B cell (primary cell): ENCODE results near the gene ZNF326. TPM values are rescaled to one million over a fixed set of nuclear protein-coding genes. Genes with fewer than 3 reads are reported as not detected.
"Not testable (repeated sequence)": the region's sequence is repeated elsewhere in the genome, so short reads cannot be mapped to it uniquely, and the experiment has no call there.

ENCODE experiments used
- ATAC-seq: fragments of 200-7000 bp; cut with Tn5 transposase; one replicate; pipeline ENCODE4 v1.10.0; 2021; ENCODE audit warnings: low read depth, mild to moderate bottlenecking, moderate number of reproducible peaks, moderate library complexity
- CTCF ChIA-PET: fragments of 350-600 bp; sonication (Branson Sonifier 250); formaldehyde crosslinking; loops from one replicate; lab custom pipeline; 2021; ENCODE audit warnings: antibody characterized with exemption, inconsistent platforms; lab: Charles Lee
- POLR2A ChIA-PET: fragments of 350-600 bp; sonication (Branson Sonifier 250); formaldehyde crosslinking; loops from one replicate; lab custom pipeline; 2021; ENCODE audit warnings: antibody characterized with exemption; lab: Charles Lee
- DNase-seq: peaks from one replicate; pipeline ENCODE4 v3.0.0; 2013
- H2AFZ ChIP-seq: 2 replicates; pipeline ENCODE4 v1.6.1; 2012; ENCODE audit warnings: mild to moderate bottlenecking, low read depth, low read length; ENCODE audit not compliant: insufficient read depth, poor library complexity, severe bottlenecking
- H3K27ac ChIP-seq, 2 donors: 1 replicate in 1 of 2; 2 replicates in 1 of 2; pipeline ENCODE4 v1.5.1; 2012 to 2013; ENCODE audit warnings: low read length in 2 of 2, mild to moderate bottlenecking in 2 of 2, moderate library complexity in 1 of 2
- H3K27me3 ChIP-seq, 4 experiments: fragments of 200-600 bp in 1 of 4; sonication (generic) in 1 of 4; replicated peaks in 1 of 4; 1 replicate in 2 of 4; 2 replicates in 2 of 4; pipeline versions ENCODE4 v1.6.1 to v1.7.0; 2013 to 2016; ENCODE audit warnings: low read length in 3 of 4, mild to moderate bottlenecking in 2 of 4, mixed read lengths in 1 of 4, moderate library complexity in 1 of 4; ENCODE audit not compliant: insufficient read depth in 4 of 4, control insufficient read depth in 3 of 4; ENCODE audit errors: control extremely low read depth in 1 of 4
- H3K36me3 ChIP-seq, 2 experiments: replicated peaks in 1 of 2; 1 replicate in 1 of 2; 2 replicates in 1 of 2; pipeline versions ENCODE4 v1.6.1 to v1.7.1; 2013; ENCODE audit warnings: low read length in 1 of 2; ENCODE audit not compliant: insufficient read depth in 2 of 2, control insufficient read depth in 1 of 2; ENCODE audit errors: control extremely low read depth in 1 of 2, extremely low read depth in 1 of 2
- H3K4me1 ChIP-seq, 2 donors: fragments of 200-600 bp in 1 of 2; sonication (generic) in 1 of 2; 1 replicate in 1 of 2; 2 replicates in 1 of 2; pipeline versions ENCODE4 v1.5.1 to v1.6.1; 2013 to 2017; ENCODE audit warnings: low read length in 2 of 2; ENCODE audit not compliant: control insufficient read depth in 2 of 2, insufficient read depth in 2 of 2
- H3K4me2 ChIP-seq: replicated peaks from 2 replicates; pipeline ENCODE3; 2012; ENCODE audit warnings: mild to moderate bottlenecking, low read depth, low read length; ENCODE audit not compliant: poor library complexity, severe bottlenecking
- H3K4me3 ChIP-seq, 5 experiments: fragments of 200-600 bp in 1 of 5; sonication (generic) in 1 of 5; 1 replicate in 3 of 5; 2 replicates in 2 of 5; pipeline versions ENCODE4 v1.5.1 to v1.7.0; 2011 to 2016; ENCODE audit warnings: low read length in 4 of 5, mild to moderate bottlenecking in 4 of 5, low read depth in 2 of 5, control low read depth in 1 of 5, moderate library complexity in 1 of 5; ENCODE audit not compliant: insufficient read depth in 1 of 5; ENCODE audit errors: control extremely low read depth in 1 of 5, extremely low read depth in 1 of 5
- H3K79me2 ChIP-seq: fragments of 200-600 bp; sonication (generic); one replicate; pipeline ENCODE4 v1.6.0; 2016; ENCODE audit warnings: low read length; ENCODE audit not compliant: control insufficient read depth, insufficient read depth
- H3K9ac ChIP-seq: fragments of 200-600 bp; sonication (generic); 2 replicates; pipeline ENCODE4 v1.6.1; 2017; ENCODE audit warnings: mild to moderate bottlenecking, low read length, moderate library complexity
- H3K9me3 ChIP-seq, 3 donors: one replicate each; pipeline versions ENCODE4 v1.6.1 to v1.7.1; 2013; ENCODE audit warnings: low read length in 2 of 3; ENCODE audit not compliant: control insufficient read depth in 2 of 3, insufficient read depth in 1 of 3; ENCODE audit errors: control extremely low read depth in 1 of 3
- H4K20me1 ChIP-seq: 2 replicates; pipeline ENCODE4 v1.6.0; 2012; ENCODE audit warnings: mild to moderate bottlenecking, low read length; ENCODE audit not compliant: insufficient read depth, control insufficient read depth, poor library complexity, severe bottlenecking
- H3K27ac Mint-ChIP-seq: one replicate; pipeline ENCODE4 v1.8.0; 2021; ENCODE audit warnings: mixed read lengths
- H3K27me3 Mint-ChIP-seq: one replicate; pipeline ENCODE4 v1.8.0; 2021; ENCODE audit warnings: mixed read lengths
- H3K4me1 Mint-ChIP-seq: one replicate; pipeline ENCODE4 v1.8.0; 2021; ENCODE audit warnings: mixed read lengths
- H3K4me3 Mint-ChIP-seq: one replicate; pipeline ENCODE4 v1.8.0; 2021; ENCODE audit warnings: mixed read lengths
- H3K9me3 Mint-ChIP-seq: one replicate; pipeline ENCODE4 v1.8.0; 2022; ENCODE audit warnings: mixed read lengths; ENCODE audit not compliant: insufficient read depth
- EZH2 ChIP-seq: IDR thresholded peaks from 2 replicates; pipeline ENCODE4 v1.6.1; 2012; ENCODE audit warnings: borderline replicate concordance, low read depth, mild to moderate bottlenecking, moderate library complexity, low read length; ENCODE audit not compliant: insufficient read depth, poor library complexity, severe bottlenecking
- WGBS: methylation state at CpG from one replicate; pipeline ENCODE4 v1.1.5; 2013; ENCODE audit warnings: missing lambda C conversion rate; ENCODE audit not compliant: insufficient coverage; 5-methylcytosine and 5-hydroxymethylcytosine counted together
- intact Hi-C: fragments of 100-400 bp; cut with micrococcal nuclease; formaldehyde crosslinking; loops from one replicate; pipeline ENCODE4 v1.10.0; 2022
- polyA plus RNA-seq: library from polyadenylated mRNA; depleted of rRNA; stranded (reverse); fragments of >200 nt; gene quantifications from 2 replicates; pipeline ENCODE4 v1.2.3, GENCODE V29; 2012
- total RNA-seq, 2 donors: library from RNA; stranded (reverse); fragments of 120-200 nt in 1 of 2; gene quantifications; 1 replicate in 1 of 2; 2 replicates in 1 of 2; pipeline versions ENCODE4 v1.2.3 to v1.2.4, GENCODE V29; 2013 to 2022
- TF ChIP-seq, protein P1 (sequence below): fragments of 200-600 bp; IDR thresholded peaks from one replicate; pipeline ENCODE4 v1.8.0; 2022; ENCODE audit warnings: antibody characterized with exemption, mild to moderate bottlenecking

The ZNF326 gene
- total and polyA plus RNA-seq, 2 donors (not counting 1 experiment from before 2014, with no cell fraction given): 6.1 to 34.1 TPM

GRCh38 chr1:90064109-90064508 lies 69.2 kb downstream of the ZNF326 start:
- H3K4me1 ChIP-seq, H3K4me2 ChIP-seq, POLR2A ChIA-PET, H3K27ac ChIP-seq, H3K79me2 ChIP-seq, H3K4me3 ChIP-seq, H3K27me3 ChIP-seq, H3K9me3 Mint-ChIP-seq, H2AFZ ChIP-seq, H3K9ac ChIP-seq, H3K9me3 ChIP-seq, H3K4me3 Mint-ChIP-seq, H4K20me1 ChIP-seq, ATAC-seq, H3K27ac Mint-ChIP-seq, DNase-seq, intact Hi-C loops, H3K36me3 ChIP-seq, CTCF ChIA-PET, H3K4me1 Mint-ChIP-seq: not testable (repeated sequence)
- H3K27me3 Mint-ChIP-seq: peaks cover 23% of the 10 kb centered on the region
- WGBS: 100% methylated on average over 1 of the region's 6 CpGs

GRCh38 chr1:90067194-90067931 lies 72.5 kb downstream of the ZNF326 start:
- ATAC-seq (no peak), DNase-seq (no peak)
- H3K4me1 Mint-ChIP-seq: no peaks in the 10 kb centered on the region
- Histone ChIP-seq H3K27ac (no peak overlapping the region), H3K9ac (no peak overlapping the region), H4K20me1 (no peaks in the 10 kb centered on the region), H3K4me2 (no peak overlapping the region), H3K36me3 (no peaks in the 10 kb centered on the region), H3K79me2 (no peaks in the 10 kb centered on the region), H2AFZ (no peak overlapping the region), H3K27me3 (peaks cover 0 to 6% (median 1%) of the 10 kb centered on the region in 4 experiments), H3K4me3 (no peak overlapping the region), H3K9me3 (peaks cover 0 to 1% (median 0%) of the 10 kb centered on the region in 3 donors), H3K4me1 (no peaks in the 10 kb centered on the region)
- peaks cover 5% of the 10 kb centered on the region for H3K9me3 Mint-ChIP-seq
- CTCF ChIA-PET: interaction anchor here (0.9 kb wide), 1 partner anchor 22 kb away, joined by 3 read pairs; no protein-coding TSS in a partner anchor
- H3K27me3 Mint-ChIP-seq: peaks cover 42% of the 10 kb centered on the region
- intact Hi-C loops: no loop called here
- WGBS: 80% methylated on average over 1 of the region's 3 CpGs
- POLR2A ChIA-PET: no interaction called here
- H3K4me3 Mint-ChIP-seq: no peak overlapping the region
- H3K27ac Mint-ChIP-seq: no peak overlapping the region
- no peak for TF ChIP-seq EZH2
- TF ChIP-seq, protein P1, sequence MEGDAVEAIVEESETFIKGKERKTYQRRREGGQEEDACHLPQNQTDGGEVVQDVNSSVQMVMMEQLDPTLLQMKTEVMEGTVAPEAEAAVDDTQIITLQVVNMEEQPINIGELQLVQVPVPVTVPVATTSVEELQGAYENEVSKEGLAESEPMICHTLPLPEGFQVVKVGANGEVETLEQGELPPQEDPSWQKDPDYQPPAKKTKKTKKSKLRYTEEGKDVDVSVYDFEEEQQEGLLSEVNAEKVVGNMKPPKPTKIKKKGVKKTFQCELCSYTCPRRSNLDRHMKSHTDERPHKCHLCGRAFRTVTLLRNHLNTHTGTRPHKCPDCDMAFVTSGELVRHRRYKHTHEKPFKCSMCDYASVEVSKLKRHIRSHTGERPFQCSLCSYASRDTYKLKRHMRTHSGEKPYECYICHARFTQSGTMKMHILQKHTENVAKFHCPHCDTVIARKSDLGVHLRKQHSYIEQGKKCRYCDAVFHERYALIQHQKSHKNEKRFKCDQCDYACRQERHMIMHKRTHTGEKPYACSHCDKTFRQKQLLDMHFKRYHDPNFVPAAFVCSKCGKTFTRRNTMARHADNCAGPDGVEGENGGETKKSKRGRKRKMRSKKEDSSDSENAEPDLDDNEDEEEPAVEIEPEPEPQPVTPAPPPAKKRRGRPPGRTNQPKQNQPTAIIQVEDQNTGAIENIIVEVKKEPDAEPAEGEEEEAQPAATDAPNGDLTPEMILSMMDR: no peak
